Measurements from ENCODE around the gene CRYL1. TPM values are rescaled to one million over a fixed set of nuclear protein-coding genes. Genes with fewer than 3 reads are reported as not detected.

Gene CRYL1
- polyA plus RNA-seq, 5 donors, result 22.4 to 27.0 (median 24.9) TPM

DNA sequence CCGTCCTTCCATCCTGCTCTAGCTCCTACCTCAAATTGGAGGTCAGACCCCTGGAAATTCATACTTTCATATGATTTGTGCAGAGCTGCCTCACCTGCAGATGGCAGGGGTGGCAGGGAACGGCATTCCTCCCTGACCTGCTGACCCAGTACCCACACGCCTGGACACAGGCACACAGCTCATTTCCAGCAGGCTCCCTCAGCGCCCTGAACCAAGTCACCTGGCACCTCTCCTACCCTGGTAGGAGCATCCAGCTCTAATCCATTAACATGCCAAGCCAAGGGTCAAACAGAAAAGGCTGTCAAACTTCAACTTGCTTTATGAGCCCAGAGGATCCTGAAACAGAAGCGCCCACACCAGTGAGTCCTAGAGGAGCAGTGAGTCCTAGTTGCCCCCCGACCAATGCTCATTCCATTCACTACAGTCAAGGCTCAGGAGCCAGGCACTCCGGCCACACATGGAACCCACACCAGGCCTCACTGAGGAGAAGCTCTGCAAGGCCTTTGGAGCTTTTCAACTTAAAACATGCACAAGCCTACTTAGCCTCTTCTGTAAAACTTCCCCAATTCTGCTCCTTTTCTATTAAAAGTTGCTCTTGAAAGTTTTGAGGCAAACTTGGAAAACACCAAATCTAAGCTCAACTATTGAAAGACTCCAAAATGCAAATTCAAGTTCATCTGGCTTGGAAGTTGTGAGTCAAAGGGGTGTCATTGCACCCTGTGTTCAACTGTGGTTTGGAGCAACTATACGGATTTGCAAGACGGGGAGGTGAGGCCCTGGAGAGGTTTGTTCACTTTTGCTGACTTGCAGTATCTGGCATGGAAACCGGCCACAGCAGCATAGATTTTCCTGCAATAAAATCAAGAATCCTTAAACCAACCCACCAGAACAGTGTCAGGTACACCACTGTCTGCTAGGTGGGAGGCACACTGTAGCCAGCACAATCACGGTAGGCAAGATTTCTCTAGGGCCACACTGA, 96.7 kb downstream of the CRYL1 start:
- DNase-seq, result no peak

DNA sequence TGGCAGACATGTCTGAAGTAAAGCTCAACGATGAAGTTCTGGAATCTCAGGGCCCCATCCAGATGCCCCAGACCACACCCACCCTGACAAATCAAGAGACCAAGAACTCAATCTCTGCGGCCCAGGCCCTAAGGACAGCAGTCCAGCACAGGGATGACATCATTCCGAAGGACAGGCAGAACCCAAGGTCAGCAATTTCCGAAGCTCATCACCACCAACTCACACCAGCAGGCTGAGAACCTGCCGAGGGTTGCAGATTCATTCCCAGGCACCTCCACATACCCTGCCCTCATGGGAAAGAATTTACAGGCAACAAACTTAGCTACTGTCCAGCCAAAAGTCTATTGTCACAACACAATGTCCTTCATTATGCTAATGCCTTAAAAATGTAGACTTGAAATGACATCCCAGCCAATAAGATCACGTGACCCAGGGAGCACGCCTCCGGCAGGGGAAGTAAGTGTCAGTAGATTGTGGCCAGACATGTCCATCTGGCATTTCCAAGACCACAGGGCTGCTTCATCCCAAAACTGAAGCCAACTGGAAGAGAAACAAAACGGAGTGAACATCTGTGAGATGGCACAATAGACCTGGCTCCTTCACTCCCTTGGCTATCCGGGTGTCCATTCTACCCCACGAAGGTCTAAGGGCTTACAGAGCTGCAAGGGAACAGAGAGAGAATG, 98.8 kb downstream of the CRYL1 start:
- DNase-seq, result peak in 1 of 2 donors; percentile 22

DNA sequence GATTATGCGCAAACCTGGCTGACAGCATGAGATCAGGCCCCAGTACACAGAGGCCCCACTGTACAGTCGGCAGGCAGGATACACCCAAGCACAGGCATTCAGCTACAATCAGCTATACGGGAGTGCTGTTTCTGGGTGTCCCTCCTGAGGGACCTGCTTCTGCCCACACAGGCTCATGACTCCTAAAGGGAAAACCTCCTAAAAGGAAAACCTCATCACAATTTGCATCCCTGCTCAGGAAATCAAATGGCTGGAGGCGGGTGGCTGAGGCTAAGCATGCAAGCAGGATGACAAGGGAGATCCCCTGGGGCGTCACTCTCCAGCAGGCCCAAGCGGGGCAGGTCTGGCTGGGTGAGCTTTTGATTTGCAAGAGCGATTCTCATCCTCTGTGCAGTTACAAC, 99.8 kb downstream of the CRYL1 start:
- DNase-seq, result no peak

- DNase-seq, result no peak
These were observed 100.7 kb downstream of the CRYL1 start for GRCh38 chr13:20424949-20425348.

- DNase-seq, result no peak
These were observed 101.2 kb downstream of the CRYL1 start for GRCh38 chr13:20424559-20424852.

DNA sequence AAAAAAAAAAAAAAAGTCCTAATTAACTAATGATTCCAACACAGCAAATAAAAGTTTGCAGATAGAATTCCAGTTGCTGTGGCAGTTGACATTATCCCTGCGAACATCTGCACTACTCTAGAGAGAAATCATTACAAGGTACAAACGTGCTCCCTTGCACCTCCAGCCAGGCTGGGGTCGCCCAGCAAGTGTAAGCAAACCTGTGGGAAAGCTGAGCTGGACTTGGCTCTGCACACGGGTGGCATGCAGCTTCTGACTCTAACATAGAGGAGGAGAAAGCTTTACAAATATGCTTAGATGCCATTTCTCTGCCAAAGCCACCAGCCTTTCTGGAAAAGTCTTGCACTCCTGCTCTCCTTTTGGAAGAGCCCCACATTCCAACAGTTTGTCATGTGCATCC, 103.3 kb downstream of the CRYL1 start:
- DNase-seq, result no peak

DNA sequence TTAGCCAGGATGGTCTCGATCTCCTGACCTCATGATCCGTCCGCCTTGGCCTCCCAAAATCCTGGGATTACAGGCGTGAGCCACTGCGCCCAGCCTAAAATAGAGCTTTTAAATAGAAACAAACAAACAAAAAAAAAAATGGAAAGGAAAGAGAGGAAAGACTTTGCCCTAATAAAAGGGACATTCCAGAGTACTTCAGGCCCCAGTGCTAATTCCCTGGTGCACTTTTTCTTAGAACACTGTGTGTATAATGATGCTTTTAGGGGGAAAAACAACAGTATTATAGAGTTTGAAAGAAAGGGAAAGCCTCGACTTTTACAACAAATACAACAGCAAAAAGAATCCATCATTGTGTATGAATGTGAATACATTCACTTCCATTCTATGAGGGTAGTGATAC, 104.7 kb downstream of the CRYL1 start:
- DNase-seq, result no peak

DNA sequence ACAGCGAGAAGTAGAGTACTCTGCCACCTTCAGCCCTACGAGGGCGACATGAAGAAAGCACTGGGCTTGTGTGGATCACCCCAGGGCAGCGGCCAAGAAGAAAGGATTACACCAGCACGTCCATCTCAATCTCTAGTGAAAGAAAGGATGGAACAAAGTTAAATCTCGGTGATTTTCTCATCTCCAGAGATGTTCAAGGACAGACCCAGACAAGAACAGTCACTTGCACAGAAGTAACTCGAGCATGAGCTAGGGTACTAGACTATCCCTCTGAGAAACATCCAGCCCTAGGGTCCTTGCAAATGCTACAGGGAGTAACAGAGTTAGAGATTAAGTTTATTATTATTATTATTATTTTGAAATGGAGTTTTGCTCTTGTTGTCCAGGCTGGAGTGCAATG, 106.7 kb downstream of the CRYL1 start:
- no peak for DNase-seq

- no peak for DNase-seq
These were observed 109.4 kb downstream of the CRYL1 start for GRCh38 chr13:20416223-20416745.

DNA sequence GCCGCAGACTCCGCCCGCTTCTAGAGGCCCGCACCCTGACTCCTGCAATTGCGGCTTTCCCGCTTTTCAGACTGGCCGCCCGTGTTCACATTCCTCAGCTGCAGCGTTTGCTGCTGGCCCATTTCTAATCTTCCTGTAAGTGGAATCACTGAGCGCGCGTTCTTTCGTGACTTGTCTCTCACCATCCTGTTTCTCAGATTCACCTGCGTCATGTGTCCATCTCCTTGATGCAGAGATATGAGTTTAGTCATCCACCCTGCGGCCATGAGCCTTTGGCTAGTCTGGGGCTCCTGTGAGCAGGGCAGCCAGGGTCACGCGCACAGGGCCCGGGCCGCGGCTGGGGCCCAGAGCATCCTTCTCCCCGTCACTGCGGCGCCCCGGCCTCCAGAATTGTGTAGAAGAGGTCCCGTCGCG, 110.0 kb downstream of the CRYL1 start:
- no peak for DNase-seq

DNA sequence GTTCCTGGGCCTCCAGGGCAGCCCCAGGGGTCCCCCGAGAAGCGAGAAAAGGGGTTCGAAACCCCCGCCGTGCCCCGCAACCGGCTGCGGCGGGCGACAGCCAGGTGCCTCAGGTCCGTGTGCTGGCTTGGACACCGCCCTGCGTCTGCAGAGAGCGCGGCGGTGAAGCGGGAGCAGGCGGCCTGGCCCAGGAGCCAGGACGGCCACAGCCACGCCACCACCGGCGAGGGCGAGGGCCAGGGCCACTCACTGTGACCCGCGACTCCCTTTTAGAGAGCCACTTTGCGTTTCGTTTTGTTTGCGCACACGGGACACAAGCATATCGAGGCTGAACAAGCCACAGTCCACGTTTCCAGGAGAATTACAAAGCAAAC, 110.4 kb downstream of the CRYL1 start:
- no peak for DNase-seq

DNA sequence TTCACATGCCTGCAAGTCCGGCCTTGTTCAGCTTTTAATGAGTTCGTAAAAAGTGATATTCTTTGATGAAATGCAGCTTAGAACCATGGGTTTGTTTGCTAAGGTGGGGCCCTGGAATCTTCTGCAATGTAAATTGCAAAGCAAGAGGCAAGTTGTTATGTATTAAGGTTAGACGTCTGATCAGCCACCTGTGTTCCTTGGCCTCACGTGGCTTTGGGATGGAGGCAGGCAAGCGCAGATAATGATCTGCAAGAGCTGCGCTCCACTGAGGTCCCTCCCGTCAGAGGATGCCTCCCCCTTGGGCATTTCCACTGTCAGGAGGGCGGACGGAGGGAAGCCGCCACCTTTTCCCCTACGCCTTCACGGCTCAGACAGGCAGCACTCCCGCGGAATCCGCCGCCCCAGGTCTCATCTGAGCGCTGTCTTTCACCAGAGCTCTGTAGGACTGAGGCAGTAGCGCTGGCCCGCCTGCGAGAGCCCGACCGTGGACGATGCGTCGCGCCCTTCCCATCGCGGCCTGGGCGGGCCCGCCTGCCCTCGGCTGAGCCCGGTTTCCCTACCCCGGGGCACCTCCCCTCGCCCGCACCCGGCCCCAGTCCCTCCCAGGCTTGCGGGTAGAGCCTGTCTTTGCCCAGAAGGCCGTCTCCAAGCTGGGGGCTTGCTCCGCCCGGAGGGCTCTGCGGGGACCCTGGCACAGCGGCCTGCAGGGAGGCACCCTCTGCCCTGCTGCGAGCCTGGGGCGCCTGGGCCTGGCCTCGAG, 110.9 kb downstream of the CRYL1 start:
- DNase-seq, result no peak

- no peak for DNase-seq
These were observed 112.8 kb downstream of the CRYL1 start for GRCh38 chr13:20412691-20413355.

GRCh38 chr13:20411638-20412342, 113.9 kb downstream of the CRYL1 start:
- DNase-seq, result no peak

DNA sequence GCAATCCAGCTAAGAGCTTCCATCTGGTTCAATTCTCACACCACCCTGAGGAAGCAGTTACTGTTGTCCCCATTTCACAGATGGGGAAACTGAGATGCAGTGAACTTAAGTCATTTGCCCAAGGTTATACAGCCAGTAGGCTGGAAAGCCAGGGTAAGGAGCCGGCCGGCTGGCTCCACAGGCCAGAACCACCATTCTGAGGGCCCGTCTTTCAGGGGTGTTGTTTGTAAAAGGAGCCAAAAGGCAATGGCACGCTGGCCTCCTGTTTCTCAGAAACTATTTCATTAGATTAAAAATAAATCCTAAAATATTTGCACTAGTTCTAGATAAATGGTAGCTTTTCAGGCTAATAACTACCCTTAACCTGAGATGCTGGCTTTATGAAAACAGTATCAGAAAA, 114.9 kb downstream of the CRYL1 start:
- DNase-seq, result no peak

- DNase-seq, result no peak
These were observed 117.5 kb downstream of the CRYL1 start for GRCh38 chr13:20408181-20408580.

GRCh38 chr13:20407759-20408158, 117.9 kb downstream of the CRYL1 start:
- no peak for DNase-seq

DNA sequence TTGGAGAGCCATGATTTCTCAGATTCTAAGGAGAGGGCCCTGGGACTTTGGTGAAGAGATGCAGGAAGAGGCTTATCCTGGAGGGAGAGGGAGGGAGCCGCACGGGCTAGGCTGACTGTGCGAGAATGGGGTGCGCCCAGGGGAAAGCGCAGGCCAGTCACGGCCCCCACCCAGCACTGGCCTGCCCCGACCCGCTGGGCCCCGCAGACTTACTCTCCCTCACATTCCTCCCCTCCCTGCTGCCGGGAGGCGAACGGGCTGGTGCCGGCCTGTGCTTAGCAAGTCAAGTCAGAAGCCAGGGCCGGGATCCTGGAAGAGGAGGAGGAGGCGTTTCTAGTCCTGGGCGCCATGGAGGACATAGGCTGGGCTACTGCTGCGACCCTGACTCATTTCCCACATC, 120.0 kb downstream of the CRYL1 start:
- DNase-seq, result no peak

DNA sequence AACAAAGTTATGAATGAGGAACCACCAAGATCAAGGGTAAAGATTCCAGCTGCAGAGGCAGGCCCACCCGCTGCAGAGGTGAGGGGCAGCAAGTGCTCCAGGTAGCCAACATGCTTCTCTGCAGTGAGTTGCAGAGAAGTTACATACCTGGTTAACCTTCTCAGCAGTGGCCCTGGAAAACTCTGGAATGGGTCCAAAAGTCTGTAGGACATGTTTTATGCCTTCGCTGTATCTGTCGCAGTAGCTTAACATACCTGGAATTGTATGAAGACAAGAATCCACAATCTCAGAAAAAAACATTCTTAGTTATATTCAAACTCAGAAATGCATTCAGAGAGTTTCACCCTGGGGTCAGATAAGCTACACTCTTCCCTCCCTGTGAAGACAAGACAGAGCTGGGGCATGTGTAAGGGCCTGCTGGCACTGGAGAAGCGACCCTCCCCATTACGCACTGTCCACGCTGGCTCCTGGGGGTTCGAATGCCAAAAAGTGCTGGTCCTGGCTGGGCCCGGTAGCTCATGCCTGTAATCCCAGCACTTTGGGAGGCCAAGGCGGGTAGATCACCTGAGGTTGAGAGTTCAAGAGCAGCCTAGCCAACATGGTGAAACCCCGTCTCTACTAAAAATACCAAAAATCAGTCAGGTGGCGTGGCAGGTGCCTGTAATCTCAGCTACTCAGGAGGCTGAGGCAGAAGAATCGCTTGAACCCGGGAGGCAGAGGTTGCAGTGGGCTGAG, 121.0 kb downstream of the CRYL1 start:
- DNase-seq, result no peak

DNA sequence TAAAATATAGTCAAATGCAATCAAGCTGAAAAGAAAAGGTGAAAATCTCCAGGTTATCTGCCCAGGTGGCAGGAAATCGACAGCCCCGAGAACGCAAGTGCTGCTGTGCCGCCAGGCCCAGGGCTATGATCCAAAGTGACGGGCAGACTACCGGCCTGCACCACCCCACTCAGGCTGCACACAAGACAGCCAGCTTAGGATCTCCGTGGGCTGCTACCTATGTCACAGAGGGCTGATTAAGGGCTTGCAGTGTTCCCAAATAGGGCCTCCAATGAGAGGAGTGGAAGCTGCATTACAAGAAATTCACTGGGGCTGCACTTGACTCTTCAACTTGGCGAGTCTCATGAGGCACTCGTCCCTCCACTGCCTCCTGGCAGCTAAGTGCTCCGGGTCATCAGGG, 121.8 kb downstream of the CRYL1 start:
- no peak for DNase-seq

All from right lung (tissue), 5 donors.